GM19193 (cell line): Measurements from ENCODE around the gene RETREG2.

Experiments
- POLR2A ChIP-seq: IDR thresholded peaks from 4 replicates; pipeline ENCODE4 v1.6.1; 2011; ENCODE audit not compliant: insufficient read depth, insufficient read length; ENCODE audit errors: extremely low read depth

The RETREG2 gene

GRCh38 chr2:219177552-219178376, at the start of gene RETREG2:
RETREG2 (plus strand) TSS chr2:219178275; CDS start chr2:219178353, 78 bp downstream.
- peak; percentile 97 for TF ChIP-seq POLR2A

GRCh38 chr2:219128396-219128795, 49.7 kb upstream of the RETREG2 start:
- no peak for TF ChIP-seq POLR2A

- no peak for TF ChIP-seq POLR2A
These were observed 48.5 kb upstream of the RETREG2 start for GRCh38 chr2:219129589-219129988.

GRCh38 chr2:219131327-219131726, 46.7 kb upstream of the RETREG2 start:
- TF ChIP-seq POLR2A, result no peak

- TF ChIP-seq POLR2A, result no peak
These were observed 46.3 kb upstream of the RETREG2 start for GRCh38 chr2:219131744-219132143.

GRCh38 chr2:219133976-219134375, 44.1 kb upstream of the RETREG2 start:
- no peak for TF ChIP-seq POLR2A

GRCh38 chr2:219140722-219141121, 37.4 kb upstream of the RETREG2 start:
- no peak for TF ChIP-seq POLR2A

- no peak for TF ChIP-seq POLR2A
These were observed 35.7 kb upstream of the RETREG2 start for GRCh38 chr2:219142329-219142728.

- no peak for TF ChIP-seq POLR2A
These were observed 28.4 kb upstream of the RETREG2 start for GRCh38 chr2:219149667-219150066.

- no peak for TF ChIP-seq POLR2A
These were observed 22.9 kb upstream of the RETREG2 start for GRCh38 chr2:219155054-219155644.

- no peak for TF ChIP-seq POLR2A
These were observed 20.7 kb upstream of the RETREG2 start for GRCh38 chr2:219157396-219157795.

- no peak for TF ChIP-seq POLR2A
These were observed 20.1 kb upstream of the RETREG2 start for GRCh38 chr2:219158025-219158424.

- TF ChIP-seq POLR2A, result no peak
These were observed 19.5 kb upstream of the RETREG2 start for GRCh38 chr2:219158586-219158985.

GRCh38 chr2:219159771-219160185, 18.3 kb upstream of the RETREG2 start:
- TF ChIP-seq POLR2A, result no peak

GRCh38 chr2:219160186-219161017, 17.7 kb upstream of the RETREG2 start, which contains the start of gene NHEJ1:
NHEJ1 (minus strand) TSS chr2:219160815; CDS start chr2:219158362, 2,453 bp downstream.
- peak; percentile 87 for TF ChIP-seq POLR2A
